Stimulated activated CD4-positive, alpha-beta T cell treated with anti-CD3 and anti-CD28 coated beads, Interleukin-4, amount 100 ng/mL, for 4 hours (primary cell): Measurements from ENCODE around the gene NLRC5.
A peak's percentile ranks its signal among the peaks of the same experiment; 100 is the strongest.
"Not testable (repeated sequence)": the region's sequence is repeated elsewhere in the genome, so short reads cannot be mapped to it uniquely, and the experiment has no call there.

ENCODE experiments used
- DNase-seq, 2 experiments: peaks; one replicate each; pipeline ENCODE4 v3.0.0-alpha.2; 2020

The NLRC5 gene

GRCh38 chr16:57084257-57084770, 95.0 kb downstream of the NLRC5 start:
- peak; percentile 56 to 61 for DNase-seq

- no peak for DNase-seq
Observed at GRCh38 chr16:57084996-57085395, 95.6 kb downstream of the NLRC5 start.

GRCh38 chr16:57087003-57087402, 97.6 kb downstream of the NLRC5 start:
- DNase-seq, result no peak

GRCh38 chr16:57089406-57089805, 100.0 kb downstream of the NLRC5 start:
- no peak for DNase-seq

- no peak for DNase-seq
Observed at GRCh38 chr16:57091200-57091974, 102.0 kb downstream of the NLRC5 start.

- peak in 1 of 2 experiments; percentile 42 for DNase-seq
Observed at GRCh38 chr16:57091975-57092785, 102.8 kb downstream of the NLRC5 start, which contains the start of gene CPNE2. TSS of gene CPNE2 (plus strand) at chr16:57092583. CDS start at chr16:57110743, 18,160 bp downstream.

GRCh38 chr16:57092786-57093411, 103.5 kb downstream of the NLRC5 start:
- DNase-seq, result peak; percentile 27 to 54

- DNase-seq, result no peak
Observed at GRCh38 chr16:57093666-57094564, 104.6 kb downstream of the NLRC5 start.

GRCh38 chr16:57094911-57095310, 105.6 kb downstream of the NLRC5 start:
- DNase-seq, result no peak

- DNase-seq, result no peak
Observed at GRCh38 chr16:57096192-57096591, 106.8 kb downstream of the NLRC5 start.

- DNase-seq, result no peak
Observed at GRCh38 chr16:57096793-57097192, 107.4 kb downstream of the NLRC5 start.

GRCh38 chr16:57098188-57098841, 109.0 kb downstream of the NLRC5 start:
- DNase-seq, result no peak

- not testable (repeated sequence) for DNase-seq
Observed at GRCh38 chr16:57099965-57100364, 110.6 kb downstream of the NLRC5 start.

GRCh38 chr16:57100445-57100844, 111.1 kb downstream of the NLRC5 start:
- DNase-seq, result no peak

- DNase-seq, result no peak
Observed at GRCh38 chr16:57102888-57103851, 113.8 kb downstream of the NLRC5 start.

- DNase-seq, result no peak
Observed at GRCh38 chr16:57104706-57105105, 115.3 kb downstream of the NLRC5 start.

GRCh38 chr16:57105184-57105583, 115.8 kb downstream of the NLRC5 start:
- DNase-seq, result no peak

GRCh38 chr16:57106767-57107166, 117.4 kb downstream of the NLRC5 start:
- DNase-seq, result no peak

GRCh38 chr16:57107321-57107922, 118.1 kb downstream of the NLRC5 start:
- no peak for DNase-seq

GRCh38 chr16:57108432-57108831, 119.1 kb downstream of the NLRC5 start:
- no peak for DNase-seq
